Loucy (cell line): ENCODE results near the gene OR52M1.

Experiments used
- CTCF ChIP-seq: fragments of 200-600 bp; sonication (generic); conservative IDR thresholded peaks from 2 replicates; pipeline ENCODE4 v1.5.1; 2014; ENCODE audit warnings: mild to moderate bottlenecking, antibody characterized with exemption, low read length
- EZH2phosphoT487 ChIP-seq: fragments of 200-600 bp; IDR thresholded peaks from 2 replicates; pipeline ENCODE4 v1.6.1; 2018; ENCODE audit warnings: antibody characterized with exemption, mild to moderate bottlenecking, moderate library complexity, borderline replicate concordance

GRCh38 chr11:4581443-4581842 is 36.5 kb downstream of the OR52M1 start, which contains the start of gene OR52I2:
- TF ChIP-seq CTCF (no peak), EZH2phosphoT487 (no peak)
